GM12878 (cell line): Measurements from ENCODE around the gene DEGS2. TPM values are rescaled to one million over a fixed set of nuclear protein-coding genes. Genes with fewer than 3 reads are reported as not detected.

Source experiments
- ATAC-seq: fragments of 200-7000 bp; cut with Tn5 transposase; 3 replicates; pipeline ENCODE4 v1.9.1; 2020; ENCODE audit warnings: mild to moderate bottlenecking, moderate library complexity
- BruUV-seq: library from RNA; stranded (reverse); fragments of 400-500 nt; replicated peaks from 2 replicates; lab custom pipeline; 2021; lab: Mats Ljungman, UMichigan
- CTCF ChIA-PET: fragments of 300-600 bp; sonication (Branson Sonifier 250); formaldehyde crosslinking; extraction: SDS; loops from one replicate; lab custom pipeline; 2021; ENCODE audit warnings: inconsistent platforms; lab: Yijun Ruan, JAX
- POLR2A ChIA-PET: fragments of 350-600 bp; formaldehyde crosslinking; extraction: SDS; loops from one replicate; lab custom pipeline; 2021; ENCODE audit warnings: inconsistent platforms; lab: Charles Lee
- RAD21 ChIA-PET: fragments of 300-600 bp; sonication (Branson Sonifier 250); formaldehyde crosslinking; loops from one replicate; lab custom pipeline; 2023; ENCODE audit warnings: antibody characterized with exemption; ENCODE audit not compliant: unreplicated experiment; lab: Charles Lee
- SMC1A ChIA-PET: fragments of 300-600 bp; sonication (Branson Sonifier 250); formaldehyde crosslinking; loops from one replicate; lab custom pipeline; 2023; ENCODE audit not compliant: unreplicated experiment, uncharacterized antibody; lab: Charles Lee
- DNase-seq: peaks from one replicate; pipeline ENCODE4 v3.0.0-alpha.2; 2011; ENCODE audit warnings: low read depth, low spot score
- FAIRE-seq: peaks from 3 replicates; lab custom pipeline; 2011; peaks lifted over from hg19 to GRCh38; lab: Jason Lieb, UNC
- H2AFZ ChIP-seq: 2 replicates; pipeline ENCODE4 v1.6.0; 2011; ENCODE audit warnings: low read depth, low read length, control low read depth; ENCODE audit not compliant: control insufficient read depth
- H3K27ac ChIP-seq: 2 replicates; pipeline ENCODE4 v1.5.1; 2011; ENCODE audit warnings: control low read depth; ENCODE audit not compliant: control insufficient read depth, insufficient read depth
- H3K27me3 ChIP-seq, 2 experiments: replicated peaks in 1 of 2; 2 replicates each; pipeline versions ENCODE4 v1.6.0 to v1.6.1; 2011; ENCODE audit warnings: low read length in 1 of 2; ENCODE audit not compliant: control insufficient read depth in 2 of 2, insufficient read depth in 2 of 2
- H3K36me3 ChIP-seq, 2 experiments: 2 replicates each; pipeline ENCODE4 v1.5.1; 2011; ENCODE audit warnings: low read length in 1 of 2; ENCODE audit not compliant: control insufficient read depth in 2 of 2, insufficient read depth in 2 of 2
- H3K4me1 ChIP-seq: 2 replicates; pipeline ENCODE4 v1.6.1; 2011; ENCODE audit warnings: mild to moderate bottlenecking, low read length, moderate library complexity, mixed read lengths; ENCODE audit not compliant: control insufficient read depth, insufficient read depth
- H3K4me2 ChIP-seq: 2 replicates; pipeline ENCODE4 v1.6.0; 2011; ENCODE audit warnings: control low read depth; ENCODE audit not compliant: control insufficient read depth, insufficient read depth
- H3K4me3 ChIP-seq: fragments of 200-600 bp; sonication (generic); 2 replicates; pipeline ENCODE4 v1.5.1; 2016
- H3K79me2 ChIP-seq: 2 replicates; pipeline ENCODE4 v1.6.0; 2011; ENCODE audit warnings: low read length; ENCODE audit not compliant: control insufficient read depth, insufficient read depth
- H3K9ac ChIP-seq: 2 replicates; pipeline ENCODE4 v1.8.0; 2011; ENCODE audit warnings: low read length, control low read depth, mixed read lengths; ENCODE audit not compliant: control insufficient read depth, insufficient read depth
- H3K9me3 ChIP-seq: replicated peaks from 3 replicates; pipeline ENCODE4 v1.5.1; 2011; ENCODE audit warnings: mild to moderate bottlenecking, low read length; ENCODE audit not compliant: control insufficient read depth, insufficient read depth
- H4K20me1 ChIP-seq: 2 replicates; pipeline ENCODE4 v1.6.0; 2011; ENCODE audit not compliant: control insufficient read depth, insufficient read depth
- CHD2 ChIP-seq: IDR thresholded peaks from 2 replicates; pipeline ENCODE4 v1.6.1; 2011; ENCODE audit warnings: low read depth, low read length, improper control_type of control experiment, borderline replicate concordance
- ESRRA ChIP-seq: IDR thresholded peaks from 2 replicates; pipeline ENCODE4 v1.6.1; 2012; ENCODE audit warnings: mild to moderate bottlenecking, low read length, improper control_type of control experiment
- GATAD2B ChIP-seq: fragments of 450-650 bp; conservative IDR thresholded peaks from 2 replicates; pipeline ENCODE4 v1.6.1; 2017; ENCODE audit warnings: low read depth, mild to moderate bottlenecking, moderate library complexity
- KAT2A ChIP-seq: conservative IDR thresholded peaks from 2 replicates; pipeline ENCODE4 v1.6.1; 2011; ENCODE audit warnings: low read depth, low read length; ENCODE audit not compliant: control insufficient read depth
- REST ChIP-seq: IDR thresholded peaks from 2 replicates; pipeline ENCODE4 v1.6.1; 2012; ENCODE audit warnings: mild to moderate bottlenecking, low read depth, low read length
- ZNF592 ChIP-seq: fragments of 450-650 bp; IDR thresholded peaks from 2 replicates; pipeline ENCODE4 v1.6.1; 2017; ENCODE audit warnings: mild to moderate bottlenecking, moderate library complexity
- WGBS: methylation state at CpG from one replicate; pipeline ENCODE4 v1.1.6; 2016; ENCODE audit warnings: low lambda C conversion rate; ENCODE audit not compliant: insufficient replicate concordance, insufficient coverage; ENCODE audit errors: missing lambda C conversion rate; 5-methylcytosine and 5-hydroxymethylcytosine counted together
- in situ Hi-C: fragments of 300-500 bp; cut with MboI; formaldehyde crosslinking; loops from 9 replicates; pipeline ENCODE4 v1.14.3; 2018; ENCODE audit warnings: mixed read lengths
- intact Hi-C: fragments of 100-400 bp; cut with micrococcal nuclease; formaldehyde crosslinking; loops from one replicate; pipeline ENCODE4 v1.14.2; 2022; ENCODE audit not compliant: unreplicated experiment
- polyA plus RNA-seq, 11 experiments: library from polyadenylated mRNA; depleted of rRNA in 4 of 11; unstranded in 6 of 11; stranded (reverse) in 5 of 11; fragments of >200 nt; fragmentation: Nextera tagmentation in 4 of 11; fragmentation: Illumina TruSeq in 1 of 11; extraction: Ambion mirVana in 4 of 11; extraction: Trizol in 1 of 11; gene quantifications; 1 replicate in 1 of 11; 2 replicates in 10 of 11; pipeline versions ENCODE4 v1.2.1 to v1.2.3, GENCODE V29; 2011 to 2016; ENCODE audit warnings: inconsistent platforms in 2 of 11, missing spikeins in 2 of 11, low read depth in 1 of 11
- total RNA-seq, 4 experiments: library from RNA; depleted of rRNA in 3 of 4; stranded (reverse); fragments of >200 nt in 3 of 4; fragmentation: Illumina TruSeq in 1 of 4; extraction: Trizol in 1 of 4; gene quantifications; 2 replicates each; pipeline versions ENCODE4 v1.2.1 to v1.2.3, GENCODE V29; 2013 to 2021

The DEGS2 gene
- total and polyA plus RNA-seq, 10 of the 15 experiments (the other 5 are each of a cell fraction or from before 2014, with no cell fraction given), result 0.01 to 2.5 (median 0.45) TPM; not detected in 1

- no peak for FAIRE-seq
- no peaks in the 10 kb centered on the region for H4K20me1 ChIP-seq
- no peak overlapping the region for H3K27ac ChIP-seq
- no peak for DNase-seq
- in situ Hi-C loops (no loop called here), intact Hi-C loops (no loop called here)
- H3K4me3 ChIP-seq, result no peak overlapping the region
- no peaks in the 10 kb centered on the region for H3K36me3 ChIP-seq
- POLR2A ChIA-PET, result no interaction called here
- no peaks in the 10 kb centered on the region; the same call in 2 of the 3 replicates for H3K9me3 ChIP-seq
- CTCF ChIA-PET, result no interaction called here
- BruUV-seq, result no TSS peak
- no peaks in the 10 kb centered on the region for H3K79me2 ChIP-seq
- RAD21 ChIA-PET, result interaction anchor here (0.7 kb wide), 1 partner anchor 22 kb away, joined by 3 read pairs; no protein-coding TSS in a partner anchor
- SMC1A ChIA-PET, result interaction anchor here (0.6 kb wide), 1 partner anchor 170 kb away, joined by 3 read pairs; no protein-coding TSS in a partner anchor
- H3K27me3 ChIP-seq, result no peaks in the 10 kb centered on the region
- H3K4me1 ChIP-seq, result peaks cover 9% of the 10 kb centered on the region
- H3K4me2 ChIP-seq, result no peak overlapping the region
- no peak for ATAC-seq
- H2AFZ ChIP-seq, result no peak overlapping the region
- H3K9ac ChIP-seq, result no peak overlapping the region
- TF ChIP-seq ESRRA (no peak), CHD2 (no peak), GATAD2B (no peak), REST (no peak), ZNF592 (no peak), KAT2A (no peak)
- 87% methylated on average over 6 of the region's 6 CpGs for WGBS
Measured at GRCh38 chr14:100153560-100153959, 5.9 kb downstream of the DEGS2 start.
